Femur (tissue), 1 donor: Measurements from ENCODE around the gene ABI1.

Experiments
- DNase-seq: peaks from one replicate; pipeline ENCODE4 v3.0.0-alpha.2; 2017

Gene ABI1

DNA sequence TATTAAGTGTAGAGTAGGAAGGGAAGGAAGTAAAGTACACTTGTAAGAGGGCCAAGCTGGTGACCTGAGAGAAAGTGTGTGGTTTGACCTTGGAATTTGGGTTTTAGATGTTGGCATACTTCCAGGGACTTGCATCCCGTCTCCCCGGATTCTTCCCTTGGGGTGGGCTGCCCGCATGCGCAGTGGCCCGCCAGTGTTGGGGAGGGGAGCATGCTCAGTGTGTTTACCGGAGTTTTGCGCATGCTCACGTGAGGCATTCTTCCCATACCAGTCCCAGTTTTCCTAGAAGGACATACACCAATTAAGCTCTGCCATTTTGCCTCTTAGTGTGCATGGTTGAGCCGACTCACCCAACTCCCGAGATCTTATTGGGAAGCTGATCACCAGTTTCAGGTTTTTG, 153.8 kb downstream of the ABI1 start:
- DNase-seq, result no peak

GRCh38 chr10:26706206-26706605, 154.6 kb downstream of the ABI1 start:
- no peak for DNase-seq

DNA sequence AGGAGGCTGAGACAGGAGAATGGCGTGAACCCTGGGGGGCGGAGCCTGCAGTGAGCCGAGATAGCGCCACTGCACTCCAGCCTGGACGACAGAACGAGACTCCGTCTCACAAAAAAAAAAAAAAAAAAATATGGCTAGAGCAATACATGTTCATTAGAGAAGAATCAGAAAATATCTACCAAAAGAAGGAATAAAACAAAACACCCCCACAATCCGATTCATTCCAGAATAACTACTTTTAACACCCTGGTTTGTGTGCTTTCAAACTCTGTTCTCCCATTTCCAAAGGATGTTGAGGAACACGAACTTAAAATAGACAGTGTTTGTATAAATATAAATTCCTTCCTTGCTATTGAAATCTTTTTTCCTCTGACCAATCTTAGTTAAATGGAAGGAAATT, 156.8 kb downstream of the ABI1 start:
- DNase-seq, result no peak

DNA sequence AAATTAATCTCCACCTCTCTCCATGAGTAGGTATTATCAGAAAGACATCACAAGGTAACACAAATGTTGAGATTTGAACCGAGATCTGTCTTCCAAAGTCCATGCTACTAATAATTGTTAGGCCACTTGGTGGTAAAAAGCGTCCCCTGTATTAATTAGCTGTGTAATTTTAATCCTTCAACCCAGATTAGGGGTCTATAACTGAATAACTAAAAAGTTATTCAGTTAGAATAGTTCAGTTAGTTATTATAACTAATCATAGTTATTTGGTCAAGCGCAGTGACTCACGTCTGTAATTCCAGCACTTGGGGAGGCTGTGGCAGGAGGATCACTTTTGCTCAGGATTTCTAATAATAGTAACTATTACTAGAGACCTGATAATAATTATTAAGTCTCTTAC, 157.7 kb downstream of the ABI1 start:
- no peak for DNase-seq

DNA sequence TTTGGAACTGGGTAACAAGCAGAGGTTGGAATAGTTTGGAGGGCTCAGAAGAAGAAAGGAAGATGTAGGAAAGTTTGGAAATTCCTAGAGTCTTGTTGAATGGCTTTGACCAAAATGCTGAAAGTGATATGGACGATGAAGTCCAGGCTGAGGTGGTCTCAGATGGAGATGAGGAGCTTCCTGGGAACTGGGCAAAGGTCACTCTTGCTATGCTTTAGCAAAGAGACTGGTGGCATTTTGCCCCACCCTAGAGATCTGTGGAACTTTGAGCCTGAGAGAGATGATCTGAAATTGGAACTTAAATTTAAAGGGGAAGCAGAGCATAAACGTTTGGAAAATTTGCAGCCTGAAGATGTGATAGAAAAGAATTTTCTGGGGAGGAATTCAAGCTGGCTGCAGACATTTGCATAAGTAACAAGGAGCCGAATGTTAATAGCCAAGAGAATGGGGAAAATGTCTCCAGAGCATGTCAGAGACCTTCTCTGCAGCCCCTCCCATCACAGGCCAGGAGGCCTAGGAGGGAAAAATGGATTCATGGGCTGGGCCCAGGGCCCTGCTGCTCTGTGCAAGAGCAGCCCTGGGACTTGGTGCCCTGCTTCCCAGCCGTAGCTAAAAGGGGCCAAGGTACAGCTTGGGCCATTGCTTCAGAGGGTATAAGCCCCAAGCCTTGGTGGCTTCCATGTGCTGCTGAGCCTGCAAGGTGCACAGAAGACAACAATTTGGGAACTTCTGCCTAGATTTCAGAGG, 159.7 kb downstream of the ABI1 start:
- DNase-seq, result no peak

- no peak for DNase-seq
Measured at GRCh38 chr10:26699631-26700030, 161.1 kb downstream of the ABI1 start.

DNA sequence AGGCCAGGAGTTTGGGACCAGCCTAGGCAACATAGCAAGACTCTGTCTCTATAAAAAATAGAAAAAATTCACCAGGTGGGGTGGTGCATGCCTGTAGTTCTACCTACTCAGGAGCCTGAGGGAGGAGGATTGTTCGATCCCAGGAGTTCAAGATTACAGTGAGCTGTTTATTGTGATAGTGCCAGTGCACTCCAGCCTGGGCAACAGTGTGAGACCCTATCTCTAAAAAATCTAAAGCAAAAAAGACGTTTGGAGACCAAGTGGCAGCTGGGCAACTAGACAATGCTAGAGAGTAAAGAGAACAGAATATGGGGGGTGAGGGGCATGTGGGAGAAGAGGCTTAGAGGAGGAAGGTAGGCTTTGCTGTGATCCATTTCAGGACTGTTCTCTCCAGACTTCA, 161.8 kb downstream of the ABI1 start:
- no peak for DNase-seq

GRCh38 chr10:26697922-26698608, 162.7 kb downstream of the ABI1 start:
- no peak for DNase-seq

DNA sequence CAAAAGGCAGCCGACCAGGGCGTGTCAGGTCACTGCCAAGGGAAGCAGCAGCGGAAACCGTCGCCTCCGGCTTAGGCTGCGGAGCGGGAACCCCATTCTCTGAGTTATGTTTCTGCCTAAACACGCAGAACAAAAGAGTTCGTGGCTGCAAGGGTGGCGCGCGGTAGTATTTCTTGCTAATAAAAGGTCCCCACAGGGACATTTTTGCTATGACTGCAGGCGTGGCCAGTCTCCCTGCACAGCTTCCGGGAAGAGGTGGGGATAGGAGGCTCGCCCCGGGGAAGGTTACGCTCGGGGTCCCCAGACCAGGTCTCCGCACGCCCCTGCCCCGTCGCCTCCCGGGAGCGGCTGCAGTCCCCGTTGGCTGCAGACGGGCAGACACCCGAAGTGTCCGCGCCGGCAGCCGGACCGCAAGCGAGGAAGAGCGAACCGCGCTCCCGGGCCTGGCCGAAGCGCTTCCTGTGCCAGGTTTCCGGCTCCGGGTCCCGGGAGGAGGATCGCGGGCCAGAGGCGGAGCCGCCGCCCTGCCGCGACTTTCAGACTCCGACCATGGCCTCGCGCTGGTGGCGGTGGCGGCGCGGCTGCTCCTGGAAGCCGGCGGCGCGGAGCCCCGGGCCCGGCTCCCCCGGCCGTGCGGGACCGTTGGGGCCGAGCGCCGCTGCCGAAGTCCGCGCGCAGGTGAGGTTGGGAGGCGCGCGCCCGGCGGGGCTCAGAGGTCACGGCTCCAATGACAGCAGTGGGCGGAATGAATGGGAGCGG, 163.4 kb downstream of the ABI1 start, which contains the start of gene PDSS1:
Gene PDSS1 (plus strand): TSS at position 539 of the 759 bp plus-strand sequence. CDS start 11 bp downstream, at position 550.
- peak; percentile 82 for DNase-seq

DNA sequence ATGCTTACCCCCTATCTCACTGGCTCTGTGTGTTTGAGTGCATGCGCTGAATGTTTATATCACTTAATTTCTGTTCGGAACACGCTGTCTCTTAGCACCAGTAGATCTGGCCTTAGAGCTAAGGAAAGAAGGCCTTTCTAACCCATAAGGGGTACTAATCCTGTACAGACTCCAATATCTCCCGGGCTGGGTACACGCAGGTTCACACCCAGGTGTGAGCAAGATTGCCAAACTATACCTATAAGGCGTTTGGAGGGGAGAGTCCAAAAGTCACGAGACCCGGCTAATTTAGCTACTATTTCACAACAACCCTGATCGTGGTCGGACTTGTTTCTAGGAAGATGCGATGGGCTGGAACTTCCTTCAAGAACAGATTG, 164.0 kb downstream of the ABI1 start:
- DNase-seq, result no peak
